Measurements from ENCODE around the gene PARD6B.

GRCh38 chr20:50723672-50724071 lies 7.7 kb upstream of the PARD6B start:
- TF ChIP-seq POLR2A (IDR thresholded peaks at IDR 0.05) (no peak), POLR2AphosphoS5 (IDR thresholded peaks at IDR 0.05) (no peak)

Measured in prostate gland (tissue), 1 donor.